ENCODE results near the gene OR10C1. TPM values are rescaled to one million over a fixed set of nuclear protein-coding genes. Genes with fewer than 3 reads are reported as not detected.

Gene OR10C1
- total RNA-seq (2022; extraction: Qiagen RNA extraction): not detected in 5 replicates

DNA sequence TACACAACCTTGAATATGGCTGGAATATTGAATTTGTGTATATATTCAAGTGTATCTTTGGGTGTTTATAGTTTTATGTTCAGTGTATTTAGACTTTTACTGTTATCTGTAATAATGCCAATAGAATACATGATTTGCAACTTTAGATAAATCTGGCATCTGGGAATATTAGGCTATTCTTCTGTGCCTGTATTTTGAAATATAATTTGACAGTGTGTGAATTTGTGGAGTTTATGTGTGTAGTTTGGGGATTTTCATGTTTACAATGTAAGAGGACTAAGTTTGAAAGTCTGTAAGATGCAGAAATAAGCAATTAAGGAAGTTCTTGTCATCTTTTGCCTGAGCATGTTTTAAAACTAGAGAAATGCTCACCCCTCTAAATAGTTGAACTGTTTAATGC is at the start of gene OR10C1:
Gene OR10C1 (plus strand): TSS at position 301 of the 400 bp plus-strand sequence. CDS start 710 bp downstream, outside the sequence.

DNA sequence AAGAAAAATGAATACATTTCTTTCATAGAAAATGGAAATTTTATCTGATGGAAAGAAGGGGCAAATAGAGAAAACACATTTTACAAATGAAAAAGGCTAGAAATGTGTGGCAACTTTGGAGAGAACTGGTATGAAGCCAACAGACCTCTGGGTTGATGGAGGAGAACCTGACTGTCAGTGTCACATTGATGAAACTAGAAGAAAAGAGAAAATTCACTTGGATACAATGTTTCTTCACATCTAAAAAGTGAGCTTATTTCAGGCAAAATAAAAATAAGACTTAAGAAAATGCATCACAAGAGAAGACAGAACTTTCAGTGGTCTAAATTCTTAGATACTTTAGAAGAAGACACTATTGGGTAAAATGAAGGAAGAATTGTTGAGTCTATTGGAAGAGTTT is 43.8 kb upstream of the OR10C1 start, which contains the start of gene OR12D2:
Gene OR12D2 (plus strand): TSS at position 301 of the 400 bp plus-strand sequence. CDS start 1,069 bp downstream, outside the sequence.

GRCh38 chr6:29414588-29414987 is 24.5 kb upstream of the OR10C1 start, which contains the start of gene OR12D1:
TSS of gene OR12D1 (plus strand) at chr6:29414928.

GRCh38 chr6:29456971-29457370 is 17.9 kb downstream of the OR10C1 start, which contains the start of the genes OR11A1 and OR2H1:
TSS of gene OR11A1 (minus strand) at chr6:29457071. CDS start at chr6:29427641, 29,430 bp downstream.
TSS of gene OR2H1 (plus strand) at chr6:29457155. CDS start at chr6:29461770, 4,615 bp downstream.

GRCh38 chr6:29487660-29488059 is 48.6 kb downstream of the OR10C1 start, which contains the start of gene MAS1L:
TSS of gene MAS1L (minus strand) at chr6:29487956. CDS start at chr6:29487902, 54 bp downstream.

Other genes with a start within 250 kb of the OR10C1 start
- not detected in 5 replicates for gene OR14J1, start 137.6 kb upstream of the OR10C1 start, total RNA-seq (2022; extraction: Qiagen RNA extraction)
- not detected in 5 replicates for gene OR5V1, start 70.4 kb upstream of the OR10C1 start, total RNA-seq (2022; extraction: Qiagen RNA extraction)
- not detected in 5 replicates for gene OR12D3, start 64.0 kb upstream of the OR10C1 start, total RNA-seq (2022; extraction: Qiagen RNA extraction)
- gene OR12D2, start 43.7 kb upstream of the OR10C1 start, total RNA-seq (2022; extraction: Qiagen RNA extraction): not detected in 5 replicates
- not detected in 5 replicates for gene OR12D1, start 24.4 kb upstream of the OR10C1 start, total RNA-seq (2022; extraction: Qiagen RNA extraction)
- gene OR11A1, start 17.8 kb downstream of the OR10C1 start, total RNA-seq (2022; extraction: Qiagen RNA extraction): not detected in 5 replicates
- gene OR2H1, start 17.8 kb downstream of the OR10C1 start, total RNA-seq (2022; extraction: Qiagen RNA extraction): not detected in 5 replicates
- gene MAS1L, start 48.6 kb downstream of the OR10C1 start, total RNA-seq (2022; extraction: Qiagen RNA extraction): not detected in 5 replicates
- 0.27 to 0.65 TPM (median 0.61 TPM) in 5 replicates for gene UBD, start 120.4 kb downstream of the OR10C1 start, total RNA-seq (2022; extraction: Qiagen RNA extraction)
- not detected in 5 replicates for gene OR2H2, start 145.8 kb downstream of the OR10C1 start, total RNA-seq (2022; extraction: Qiagen RNA extraction)
- gene GABBR1, start 193.9 kb downstream of the OR10C1 start, total RNA-seq (2022; extraction: Qiagen RNA extraction): 2.4 to 5.9 TPM (median 4.3 TPM) in 5 replicates
- not detected in 5 replicates for gene MOG, start 217.8 kb downstream of the OR10C1 start, total RNA-seq (2022; extraction: Qiagen RNA extraction)
- gene ZFP57, start 241.8 kb downstream of the OR10C1 start, total RNA-seq (2022; extraction: Qiagen RNA extraction): not detected in 5 replicates

All from A549 treated with dexamethasone at 1 μM for 4 hours (cell line).